Prostate gland (tissue), 2 donors: ENCODE results near the gene HECW1. TPM values are rescaled to one million over a fixed set of nuclear protein-coding genes. Genes with fewer than 3 reads are reported as not detected.

Experiments
- DNase-seq: peaks from one replicate; pipeline ENCODE4 v3.0.0-alpha.2; 2019; ENCODE audit warnings: low spot score
- H3K27ac ChIP-seq, 2 donors: fragments of 200-600 bp; sonication (generic); 2 replicates each; pipeline ENCODE4 v1.5.1; 2017 to 2019
- H3K27me3 ChIP-seq: fragments of 200-600 bp; sonication (generic); replicated peaks from 2 replicates; pipeline ENCODE4 v1.5.1; 2019; ENCODE audit not compliant: insufficient read depth
- H3K36me3 ChIP-seq, 2 donors: fragments of 200-600 bp; sonication (generic); 1 replicate in 1 of 2; 2 replicates in 1 of 2; pipeline versions ENCODE4 v1.5.1 to v1.8.1; 2017 to 2019
- H3K4me1 ChIP-seq: fragments of 200-600 bp; sonication (generic); replicated peaks from 2 replicates; pipeline ENCODE4 v1.5.1; 2019
- H3K4me3 ChIP-seq, 2 donors: fragments of 200-600 bp; sonication (generic); 2 replicates each; pipeline ENCODE4 v1.5.1; 2017 to 2019
- H3K9me3 ChIP-seq: fragments of 200-600 bp; sonication (generic); 2 replicates; pipeline ENCODE4 v1.5.1; 2017
- CTCF ChIP-seq, 4 experiments: fragments of 200-600 bp in 2 of 4; fragments of 450-650 bp in 2 of 4; sonication (generic) in 2 of 4; IDR thresholded peaks; 1 replicate in 3 of 4; 2 replicates in 1 of 4; pipeline ENCODE4 v1.5.1; 2016 to 2019; ENCODE audit warnings: antibody characterized with exemption in 4 of 4, mild to moderate bottlenecking in 2 of 4, moderate library complexity in 2 of 4
- POLR2A ChIP-seq: fragments of 450-650 bp; IDR thresholded peaks from one replicate; pipeline ENCODE4 v1.6.1; 2016; ENCODE audit warnings: antibody characterized with exemption, mild to moderate bottlenecking
- POLR2AphosphoS5 ChIP-seq: sonication (generic); formaldehyde crosslinking; IDR thresholded peaks from one replicate; pipeline ENCODE4 v1.6.1; 2017; ENCODE audit warnings: antibody characterized with exemption
- WGBS: methylation state at CpG from one replicate; pipeline ENCODE4 v1.1.5; 2018; 5-methylcytosine and 5-hydroxymethylcytosine counted together
- intact Hi-C: fragments of 100-400 bp; cut with DNase I; formaldehyde crosslinking; loops from one replicate; pipeline ENCODE4 v1.14.2; 2022
- total RNA-seq, 2 donors: library from RNA; depleted of rRNA; stranded (reverse); fragments of >200 nt; gene quantifications; one replicate each; pipeline ENCODE4 v1.1.0, GENCODE V29; 2016

Gene HECW1
- total RNA-seq, 2 donors from 2014 or later, result 1.4 to 10.3 TPM

- H3K4me1 ChIP-seq, result no peaks in the 10 kb centered on the region
- intact Hi-C loops, result no loop called here
- no peaks in the 10 kb centered on the region for H3K36me3 ChIP-seq
- H3K4me3 ChIP-seq, result no peak overlapping the region
- H3K27me3 ChIP-seq, result no peaks in the 10 kb centered on the region
- no peak overlapping the region for H3K27ac ChIP-seq
- no peak for TF ChIP-seq POLR2AphosphoS5
- no peak for TF ChIP-seq CTCF (IDR thresholded peaks at IDR 0.05)
- no peak for TF ChIP-seq POLR2A
- 86% methylated on average over 10 of the region's 10 CpGs for WGBS
- DNase-seq, result no peak
- H3K9me3 ChIP-seq, result no peaks in the 10 kb centered on the region
These were observed 416.3 kb downstream of the HECW1 start for GRCh38 chr7:43528576-43529354.

- no peak for DNase-seq
- H3K27ac ChIP-seq, result no peak overlapping the region
- no peak for TF ChIP-seq POLR2AphosphoS5
- TF ChIP-seq POLR2A, result no peak
- no peak for TF ChIP-seq CTCF (IDR thresholded peaks at IDR 0.05)
- no peaks in the 10 kb centered on the region for H3K4me1 ChIP-seq
- H3K27me3 ChIP-seq, result no peaks in the 10 kb centered on the region
- WGBS, result 57% methylated on average over 6 of the region's 6 CpGs
- no peaks in the 10 kb centered on the region for H3K36me3 ChIP-seq
- H3K9me3 ChIP-seq, result no peaks in the 10 kb centered on the region
- no peak overlapping the region for H3K4me3 ChIP-seq
- intact Hi-C loops, result no loop called here
These were observed 418.3 kb downstream of the HECW1 start for GRCh38 chr7:43530553-43531410.

- intact Hi-C loops, result no loop called here
- Histone ChIP-seq H3K27me3 (no peaks in the 10 kb centered on the region), H3K27ac (no peak overlapping the region), H3K4me3 (no peak overlapping the region), H3K4me1 (no peaks in the 10 kb centered on the region), H3K9me3 (no peaks in the 10 kb centered on the region), H3K36me3 (no peaks in the 10 kb centered on the region)
- WGBS, result 77% methylated on average over 9 of the region's 9 CpGs
- TF ChIP-seq POLR2A (no peak), POLR2AphosphoS5 (no peak), CTCF (IDR thresholded peaks at IDR 0.05) (no peak)
- DNase-seq, result no peak
These were observed 419.3 kb downstream of the HECW1 start for GRCh38 chr7:43531700-43532099.

- intact Hi-C loops, result no loop called here
- TF ChIP-seq POLR2A, result no peak
- no peak for TF ChIP-seq CTCF (IDR thresholded peaks at IDR 0.05)
- TF ChIP-seq POLR2AphosphoS5, result no peak
- Histone ChIP-seq H3K9me3 (no peaks in the 10 kb centered on the region), H3K27me3 (no peaks in the 10 kb centered on the region), H3K4me3 (no peak overlapping the region), H3K4me1 (no peaks in the 10 kb centered on the region), H3K36me3 (no peaks in the 10 kb centered on the region), H3K27ac (no peak overlapping the region)
- 18% methylated on average over 6 of the region's 6 CpGs for WGBS
- no peak for DNase-seq
These were observed 421.5 kb downstream of the HECW1 start for GRCh38 chr7:43533801-43534479.
